ENCODE data around the gene ANKRD28. TPM values are rescaled to one million over a fixed set of nuclear protein-coding genes. Genes with fewer than 3 reads are reported as not detected.

ANKRD28 gene
- total and polyA plus RNA-seq, 2 of the 13 experiments (the other 11 are each of a cell fraction or from before 2014, with no cell fraction given), result 21.0 to 28.9 TPM

- TF ChIP-seq ZNF704 (CRISPR knock-in tag; IDR thresholded peaks at IDR 0.05; ENCODE audit: borderline replicate concordance), result no peak
- TF ChIP-seq EED (CRISPR knock-in tag; IDR thresholded peaks at IDR 0.05), result no peak
- TF ChIP-seq ETV5 (CRISPR knock-in tag; IDR thresholded peaks at IDR 0.05; ENCODE audit: borderline replicate concordance), result peak; percentile 19; the same call in 1 of the 2 replicates
- no peak for TF ChIP-seq STAT6 (CRISPR knock-in tag; IDR thresholded peaks at IDR 0.05; ENCODE audit: borderline replicate concordance)
- peak; percentile 29; the same call in 1 of the 2 replicates for TF ChIP-seq FOXJ3 (CRISPR knock-in tag; IDR thresholded peaks at IDR 0.05; ENCODE audit: borderline replicate concordance)
- peak; percentile 63 for TF ChIP-seq FOXA3 (CRISPR knock-in tag; IDR thresholded peaks at IDR 0.05)
- no peak for TF ChIP-seq IRX3 (CRISPR knock-in tag; IDR thresholded peaks at IDR 0.05; ENCODE audit: borderline replicate concordance, low read depth)
- no peak for TF ChIP-seq CREB1 (IDR thresholded peaks at IDR 0.05)
- TF ChIP-seq CREB1 (CRISPR knock-in tag; IDR thresholded peaks at IDR 0.05), result peak; percentile 25; the same call in 1 of the 2 replicates
- TF ChIP-seq ZNF362 (CRISPR knock-in tag; IDR thresholded peaks at IDR 0.05; ENCODE audit: borderline replicate concordance), result no peak
- TF ChIP-seq RORA (CRISPR knock-in tag; IDR thresholded peaks at IDR 0.05), result 0 out of 2 replicates have a peak, but pooled peaks have one; percentile 67
- no peak for TF ChIP-seq TEAD2 (CRISPR knock-in tag; IDR thresholded peaks at IDR 0.05)
- TF ChIP-seq ZNF12 (CRISPR knock-in tag; IDR thresholded peaks at IDR 0.05), result no peak
- TF ChIP-seq THAP7 (CRISPR knock-in tag; IDR thresholded peaks at IDR 0.05), result no peak
- 0 out of 2 replicates have a peak, but pooled peaks have one; percentile 8 for TF ChIP-seq HNF4A (CRISPR knock-in tag; IDR thresholded peaks at IDR 0.05)
- no peak for TF ChIP-seq NFIB (CRISPR knock-in tag; IDR thresholded peaks at IDR 0.05; ENCODE audit: borderline replicate concordance)
- TF ChIP-seq ZNF687 (CRISPR knock-in tag; IDR thresholded peaks at IDR 0.05), result no peak
- TF ChIP-seq TCF7 (IDR thresholded peaks at IDR 0.05; ENCODE audit: low read depth), result peak; percentile 47; the same call in 1 of the 2 replicates
- no peak for TF ChIP-seq SPEN (CRISPR knock-in tag; IDR thresholded peaks at IDR 0.05; ENCODE audit: low read depth)
- TF ChIP-seq NR0B2 (CRISPR knock-in tag; IDR thresholded peaks at IDR 0.05), result no peak
Observed at GRCh38 chr3:15791525-15791924, 6.3 kb downstream of the ANKRD28 start (continued).

Data from HepG2 (cell line).